ENCODE measurements around the gene ERCC5. TPM values are rescaled to one million over a fixed set of nuclear protein-coding genes. Genes with fewer than 3 reads are reported as not detected.
A peak's percentile ranks its signal among the peaks of the same experiment; 100 is the strongest.

ERCC5 gene
- total and polyA plus RNA-seq, 9 of the 15 experiments (the other 6 are each of a cell fraction or from before 2014, with no cell fraction given), result 7.4 to 43.1 (median 33.9) TPM

DNA sequence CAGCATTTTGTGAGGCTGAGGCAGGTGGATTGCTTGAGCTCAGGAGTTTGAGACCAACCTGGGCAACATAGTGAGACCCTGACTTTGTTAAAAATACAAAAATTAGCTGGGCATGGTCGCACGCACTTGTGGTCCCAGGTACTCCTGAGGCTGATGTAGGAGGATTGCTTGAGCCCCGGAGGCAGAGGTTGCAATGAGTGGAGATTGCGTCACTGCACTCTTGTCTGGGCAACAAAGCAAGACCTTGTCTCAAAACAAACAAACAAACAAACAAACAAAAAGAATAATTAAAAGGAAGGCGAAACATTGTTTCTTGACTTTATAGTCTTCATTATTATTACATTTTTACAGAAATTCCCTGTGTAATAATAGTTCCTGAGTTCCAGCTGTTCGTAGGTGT lies 31.0 kb upstream of the ERCC5 start:
- CTCF ChIA-PET (ENCODE audit: low intra/inter-chr PET ratio), result no interaction called here
- Histone ChIP-seq H3K4me3 (no peak overlapping the region), H3K79me2 (ENCODE audit: control insufficient read depth, insufficient read depth, low read length) (peaks cover 35% of the 10 kb centered on the region), H3K9ac (ENCODE audit: insufficient read depth in 1 of 2, low read depth in 2 of 2, low read length in 2 of 2) (no peak overlapping the region), H3K4me1 (replicated peaks in 1 of 2; ENCODE audit: control insufficient read depth in 2 of 2, insufficient read depth in 2 of 2, low read length in 2 of 2) (no peaks in the 10 kb centered on the region), H3K4me2 (ENCODE audit: insufficient read depth, low read length) (no peak overlapping the region), H3K36me3 (ENCODE audit: control insufficient read depth, insufficient read depth, low read length) (peaks cover 39% of the 10 kb centered on the region; the same call in 2 of the 3 replicates), H3K27me3 (ENCODE audit: control insufficient read depth in 2 of 2, insufficient read depth in 2 of 2, low read length in 2 of 2) (no peaks in the 10 kb centered on the region), H2AFZ (ENCODE audit: low read depth, low read length) (no peak overlapping the region), H3K9me3 (replicated peaks; ENCODE audit: control insufficient read depth, insufficient read depth, low read depth, low read length) (0 out of 2 replicates have a peak, but pooled peaks cover 1% of the 10 kb centered on the region), H4K20me1 (replicated peaks; ENCODE audit: control insufficient read depth, insufficient read depth, low read length) (no peaks in the 10 kb centered on the region), H3K9me1 (ENCODE audit: control insufficient read depth, insufficient read depth, low read length) (peaks cover 3% of the 10 kb centered on the region), H3K27ac (ENCODE audit: extremely low read depth, low read depth, low read length) (no peak overlapping the region)
- ATAC-seq (no peak), DNase-seq (ENCODE audit: extremely low read depth in 1 of 4, low spot score in 3 of 4) (no peak), FAIRE-seq (no peak)
- intact Hi-C loops (cut with micrococcal nuclease) (no loop called here), in situ Hi-C loops (cut with MboI) (no loop called here)
- WGBS (ENCODE audit: insufficient coverage, low coverage, missing lambda C conversion rate), result 95% methylated on average over 4 of the region's 6 CpGs
- POLR2A ChIA-PET, result interaction anchor here (0.9 kb wide), 1 partner anchor 13 kb away, joined by 5 read pairs; no protein-coding TSS in a partner anchor
- TF ChIP-seq ZBED1 (IDR thresholded peaks at IDR 0.05), result no peak
- peak; percentile 32; the same call in 1 of the 2 replicates for TF ChIP-seq CEBPB (tag; IDR thresholded peaks at IDR 0.05)
- BruUV-seq (replicated peaks), result no TSS peak

DNA sequence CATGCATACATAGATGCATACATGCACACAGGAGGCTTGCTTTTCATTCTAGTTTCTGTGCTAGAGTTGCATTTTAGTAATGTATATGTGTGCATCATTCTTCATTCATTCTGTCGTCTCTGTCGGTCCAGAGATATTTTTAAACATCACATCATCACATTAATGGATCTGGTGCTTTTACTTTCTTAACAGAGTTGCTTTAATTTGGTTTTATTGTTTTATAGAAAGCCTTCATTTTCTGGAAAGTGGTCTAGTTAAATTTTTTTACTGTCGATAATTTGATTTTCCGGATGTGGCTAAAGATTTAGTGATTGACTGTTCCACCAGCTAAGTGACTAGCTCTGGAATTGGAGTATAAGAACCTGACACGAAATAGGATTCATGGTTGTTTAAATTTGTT lies 30.0 kb upstream of the ERCC5 start:
- in situ Hi-C loops (cut with MboI) (no loop called here), intact Hi-C loops (cut with micrococcal nuclease) (no loop called here)
- Histone ChIP-seq H3K27me3 (ENCODE audit: control insufficient read depth in 2 of 2, insufficient read depth in 2 of 2, low read length in 2 of 2) (no peaks in the 10 kb centered on the region), H3K9me1 (ENCODE audit: control insufficient read depth, insufficient read depth, low read length) (peaks cover 3% of the 10 kb centered on the region), H4K20me1 (replicated peaks; ENCODE audit: control insufficient read depth, insufficient read depth, low read length) (no peaks in the 10 kb centered on the region), H3K4me2 (ENCODE audit: insufficient read depth, low read length) (no peak overlapping the region), H3K27ac (ENCODE audit: extremely low read depth, low read depth, low read length) (no peak overlapping the region), H2AFZ (ENCODE audit: low read depth, low read length) (no peak overlapping the region), H3K4me3 (no peak overlapping the region), H3K9me3 (replicated peaks; ENCODE audit: control insufficient read depth, insufficient read depth, low read depth, low read length) (0 out of 2 replicates have a peak, but pooled peaks cover under 1% of the 10 kb centered on the region), H3K9ac (ENCODE audit: insufficient read depth in 1 of 2, low read depth in 2 of 2, low read length in 2 of 2) (no peak overlapping the region), H3K4me1 (replicated peaks in 1 of 2; ENCODE audit: control insufficient read depth in 2 of 2, insufficient read depth in 2 of 2, low read length in 2 of 2) (no peaks in the 10 kb centered on the region), H3K36me3 (ENCODE audit: control insufficient read depth, insufficient read depth, low read length) (peaks cover 41% of the 10 kb centered on the region; the same call in 2 of the 3 replicates), H3K79me2 (ENCODE audit: control insufficient read depth, insufficient read depth, low read length) (peaks cover 32% of the 10 kb centered on the region)
- ChIA-PET POLR2A (no interaction called here), CTCF (ENCODE audit: low intra/inter-chr PET ratio) (no interaction called here)
- BruUV-seq (replicated peaks), result no TSS peak
- DNase-seq (ENCODE audit: extremely low read depth in 1 of 4, low spot score in 3 of 4), result no peak
- WGBS (ENCODE audit: insufficient coverage, low coverage, missing lambda C conversion rate), result 89% methylated on average over 5 of the region's 5 CpGs
- no peak for FAIRE-seq
- no peak for ATAC-seq
- no peak for TF ChIP-seq ZNF41 (CRISPR knock-in tag; conservative IDR thresholded peaks at IDR 0.05)
- TF ChIP-seq, protein P1, sequence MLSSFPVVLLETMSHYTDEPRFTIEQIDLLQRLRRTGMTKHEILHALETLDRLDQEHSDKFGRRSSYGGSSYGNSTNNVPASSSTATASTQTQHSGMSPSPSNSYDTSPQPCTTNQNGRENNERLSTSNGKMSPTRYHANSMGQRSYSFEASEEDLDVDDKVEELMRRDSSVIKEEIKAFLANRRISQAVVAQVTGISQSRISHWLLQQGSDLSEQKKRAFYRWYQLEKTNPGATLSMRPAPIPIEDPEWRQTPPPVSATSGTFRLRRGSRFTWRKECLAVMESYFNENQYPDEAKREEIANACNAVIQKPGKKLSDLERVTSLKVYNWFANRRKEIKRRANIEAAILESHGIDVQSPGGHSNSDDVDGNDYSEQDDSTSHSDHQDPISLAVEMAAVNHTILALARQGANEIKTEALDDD (IDR thresholded peaks at IDR 0.05), result no peak
- TF ChIP-seq CBX8 (IDR thresholded peaks at IDR 0.05; ENCODE audit: borderline replicate concordance, extremely low read depth, low read depth, low read length, poor library complexity, severe bottlenecking), result no peak
- TF ChIP-seq OTX1 (CRISPR knock-in tag; IDR thresholded peaks at IDR 0.05), result no peak
- no peak for TF ChIP-seq MEF2D (tag; conservative IDR thresholded peaks at IDR 0.05; ENCODE audit: low read depth)
- TF ChIP-seq MYNN (IDR thresholded peaks at IDR 0.05), result no peak
- TF ChIP-seq MYNN (CRISPR knock-in tag; IDR thresholded peaks at IDR 0.05), result no peak
- no peak for TF ChIP-seq PRPF4 (IDR thresholded peaks at IDR 0.05; ENCODE audit: insufficient read depth, low read depth, low read length, poor library complexity, severe bottlenecking)
- TF ChIP-seq, protein P2, sequence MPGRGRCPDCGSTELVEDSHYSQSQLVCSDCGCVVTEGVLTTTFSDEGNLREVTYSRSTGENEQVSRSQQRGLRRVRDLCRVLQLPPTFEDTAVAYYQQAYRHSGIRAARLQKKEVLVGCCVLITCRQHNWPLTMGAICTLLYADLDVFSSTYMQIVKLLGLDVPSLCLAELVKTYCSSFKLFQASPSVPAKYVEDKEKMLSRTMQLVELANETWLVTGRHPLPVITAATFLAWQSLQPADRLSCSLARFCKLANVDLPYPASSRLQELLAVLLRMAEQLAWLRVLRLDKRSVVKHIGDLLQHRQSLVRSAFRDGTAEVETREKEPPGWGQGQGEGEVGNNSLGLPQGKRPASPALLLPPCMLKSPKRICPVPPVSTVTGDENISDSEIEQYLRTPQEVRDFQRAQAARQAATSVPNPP (IDR thresholded peaks at IDR 0.05; ENCODE audit: borderline replicate concordance, insufficient read depth, insufficient read length), result no peak

All from K562 (cell line).